Trophoblast cell (in vitro differentiated cells and primary cell): ENCODE data around the gene PDE10A.

Experiments used
- DNase-seq, 2 donors: peaks; one replicate each; pipeline ENCODE4 v3.0.0-alpha.2; 2016
- H2AFZ ChIP-seq: 2 replicates; pipeline ENCODE4 v1.6.1; 2013; ENCODE audit warnings: low read length, moderate library complexity, mild to moderate bottlenecking; ENCODE audit not compliant: insufficient read depth, poor library complexity
- H2AK5ac ChIP-seq: 2 replicates; pipeline ENCODE4 v1.6.1; 2013; ENCODE audit warnings: mild to moderate bottlenecking, low read length
- H2BK120ac ChIP-seq: 2 replicates; pipeline ENCODE4 v1.6.1; 2013; ENCODE audit warnings: low read length, mild to moderate bottlenecking, moderate library complexity; ENCODE audit not compliant: insufficient read depth, poor library complexity
- H2BK12ac ChIP-seq: 2 replicates; pipeline ENCODE4 v1.6.1; 2013; ENCODE audit warnings: mild to moderate bottlenecking, low read length, moderate library complexity
- H2BK5ac ChIP-seq: 2 replicates; pipeline ENCODE4 v1.6.1; 2013; ENCODE audit warnings: low read length, low read depth, moderate library complexity, mild to moderate bottlenecking; ENCODE audit not compliant: poor library complexity
- H3K14ac ChIP-seq: 2 replicates; pipeline ENCODE4 v1.6.1; 2013; ENCODE audit warnings: mild to moderate bottlenecking, low read length
- H3K18ac ChIP-seq: 2 replicates; pipeline ENCODE4 v1.6.1; 2013; ENCODE audit warnings: mild to moderate bottlenecking, low read length
- H3K23ac ChIP-seq: 2 replicates; pipeline ENCODE4 v1.6.1; 2013; ENCODE audit warnings: low read length
- H3K27ac ChIP-seq: 2 replicates; pipeline ENCODE4 v1.5.1; 2013; ENCODE audit warnings: low read depth, mild to moderate bottlenecking, inconsistent platforms, low read length, moderate library complexity
- H3K27me3 ChIP-seq: 2 replicates; pipeline ENCODE4 v1.6.1; 2013; ENCODE audit warnings: inconsistent platforms, mild to moderate bottlenecking, low read length, moderate library complexity; ENCODE audit not compliant: insufficient read depth
- H3K36me3 ChIP-seq, 2 experiments: 1 replicate in 1 of 2; 2 replicates in 1 of 2; pipeline ENCODE4 v1.6.1; 2013; ENCODE audit warnings: low read length in 2 of 2, mild to moderate bottlenecking in 2 of 2, moderate library complexity in 1 of 2; ENCODE audit not compliant: insufficient read depth in 2 of 2, control insufficient read depth in 1 of 2
- H3K4ac ChIP-seq: 2 replicates; pipeline ENCODE4 v1.6.1; 2013; ENCODE audit warnings: low read depth, mild to moderate bottlenecking, low read length, moderate library complexity
- H3K4me1 ChIP-seq, 2 experiments: 1 replicate in 1 of 2; 2 replicates in 1 of 2; pipeline ENCODE4 v1.6.1; 2013; ENCODE audit warnings: low read length in 2 of 2, mild to moderate bottlenecking in 2 of 2, moderate library complexity in 1 of 2; ENCODE audit not compliant: insufficient read depth in 2 of 2, control insufficient read depth in 1 of 2
- H3K4me2 ChIP-seq: 2 replicates; pipeline ENCODE4 v1.6.1; 2013; ENCODE audit warnings: inconsistent platforms, mild to moderate bottlenecking, low read length, moderate library complexity
- H3K4me3 ChIP-seq: 2 replicates; pipeline ENCODE4 v1.5.1; 2013; ENCODE audit warnings: mild to moderate bottlenecking, low read depth, low read length, inconsistent platforms
- H3K79me1 ChIP-seq: one replicate; pipeline ENCODE4 v1.6.1; 2013; ENCODE audit warnings: low read length
- H3K79me2 ChIP-seq: 2 replicates; pipeline ENCODE4 v1.6.1; 2013; ENCODE audit warnings: low read length, mild to moderate bottlenecking; ENCODE audit not compliant: control insufficient read depth, insufficient read depth, poor library complexity
- H3K9ac ChIP-seq: 2 replicates; pipeline ENCODE4 v1.6.1; 2013; ENCODE audit warnings: mild to moderate bottlenecking, low read length
- H3K9me3 ChIP-seq: 2 replicates; pipeline ENCODE4 v1.6.1; 2013; ENCODE audit warnings: low read depth, mild to moderate bottlenecking, control low read depth, inconsistent platforms, low read length; ENCODE audit not compliant: insufficient read depth
- H4K12ac ChIP-seq: 2 replicates; pipeline ENCODE4 v1.6.1; 2013; ENCODE audit warnings: low read depth, mild to moderate bottlenecking, low read length, moderate library complexity
- H4K8ac ChIP-seq: 2 replicates; pipeline ENCODE4 v1.6.1; 2013; ENCODE audit warnings: low read depth, mild to moderate bottlenecking, low read length, moderate library complexity
- H4K91ac ChIP-seq: one replicate; pipeline ENCODE4 v1.6.1; 2013; ENCODE audit warnings: low read depth, mild to moderate bottlenecking, low read length, moderate library complexity
- WGBS: extraction: QIAGEN DNeasy Blood & Tissue Kit; methylation state at CpG from one replicate; pipeline ENCODE4 v1.1.7; 2013; ENCODE audit warnings: missing lambda C conversion rate; ENCODE audit not compliant: insufficient read length, insufficient coverage; ENCODE audit errors: extremely low coverage; 5-methylcytosine and 5-hydroxymethylcytosine counted together

The PDE10A gene

GRCh38 chr6:165515963-165516624 is 146.9 kb downstream of the PDE10A start:
- Histone ChIP-seq H3K79me1 (no peaks in the 10 kb centered on the region), H3K14ac (no peak overlapping the region), H3K27ac (no peak overlapping the region), H3K9me3 (no peaks in the 10 kb centered on the region), H4K91ac (no peak overlapping the region), H3K9ac (no peak overlapping the region), H4K8ac (no peak overlapping the region), H3K4me1 (no peaks in the 10 kb centered on the region), H3K4me2 (no peak overlapping the region), H4K12ac (no peak overlapping the region), H3K79me2 (no peaks in the 10 kb centered on the region), H2AFZ (no peak overlapping the region), H2BK12ac (no peak overlapping the region), H2AK5ac (no peak overlapping the region), H2BK5ac (no peak overlapping the region), H2BK120ac (no peak overlapping the region), H3K4me3 (no peak overlapping the region), H3K23ac (no peak overlapping the region), H3K4ac (no peak overlapping the region), H3K27me3 (no peaks in the 10 kb centered on the region), H3K36me3 (no peaks in the 10 kb centered on the region), H3K18ac (no peak overlapping the region)
- peak in 1 of 2 donors; percentile 23 for DNase-seq
- WGBS: no CpG with 5 or more reads among the region's 6 CpGs

DNA sequence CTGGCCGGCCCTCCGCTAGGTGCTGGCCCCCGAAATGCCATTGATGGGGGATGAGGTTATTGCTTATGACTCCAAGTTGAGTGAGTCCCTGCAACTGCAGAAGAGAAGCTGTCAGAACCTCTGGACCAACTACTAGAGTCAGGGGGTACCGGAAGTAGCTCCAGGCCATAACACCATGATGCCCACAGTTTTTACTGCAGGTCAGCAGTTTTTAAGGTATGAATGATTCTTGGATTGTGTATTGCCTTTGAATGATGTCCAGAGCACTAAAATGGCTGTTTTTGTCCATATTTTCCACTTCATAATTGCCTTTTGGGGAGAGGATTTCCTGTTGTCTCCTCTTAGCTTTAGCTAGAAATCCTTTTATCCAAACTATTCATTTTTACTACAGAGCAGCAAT is 148.4 kb downstream of the PDE10A start:
- Histone ChIP-seq H3K4me1 (no peaks in the 10 kb centered on the region), H2BK12ac (no peak overlapping the region), H3K9ac (no peak overlapping the region)

DNA sequence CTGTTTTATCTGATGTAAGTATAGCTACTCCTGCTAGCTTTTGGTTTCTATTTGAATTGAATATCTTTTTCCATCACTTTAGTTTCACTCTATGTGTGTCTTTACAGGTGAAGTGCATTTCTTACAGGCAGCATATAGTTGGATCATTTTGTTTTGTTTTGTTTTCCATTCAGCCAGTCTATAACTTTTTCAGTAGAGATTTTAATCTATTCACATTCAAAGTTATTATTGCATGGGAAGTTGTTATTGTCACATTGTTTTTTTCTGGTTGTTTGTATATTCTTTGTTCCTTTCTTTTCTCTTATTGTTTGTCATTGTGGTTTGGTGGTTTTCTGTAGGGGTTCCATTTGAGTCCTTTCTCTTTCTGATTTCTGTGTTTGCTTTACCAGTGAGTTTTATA is 151.2 kb downstream of the PDE10A start:
- no peaks in the 10 kb centered on the region for H3K27me3 ChIP-seq
- no peak for DNase-seq
- no peak overlapping the region for H2AFZ ChIP-seq
- no peak overlapping the region for H2BK12ac ChIP-seq
- H4K91ac ChIP-seq: no peak overlapping the region
- no peak overlapping the region for H4K12ac ChIP-seq
- H3K4me3 ChIP-seq: no peak overlapping the region
- H4K8ac ChIP-seq: no peak overlapping the region
- no peaks in the 10 kb centered on the region for H3K79me1 ChIP-seq
- H3K4ac ChIP-seq: no peak overlapping the region
- no peak overlapping the region for H3K14ac ChIP-seq
- H3K4me1 ChIP-seq: no peaks in the 10 kb centered on the region
- H2BK120ac ChIP-seq: no peak overlapping the region
- H2AK5ac ChIP-seq: no peak overlapping the region
- no peaks in the 10 kb centered on the region for H3K79me2 ChIP-seq
- H3K9me3 ChIP-seq: no peaks in the 10 kb centered on the region
- no peak overlapping the region for H3K9ac ChIP-seq
- H3K18ac ChIP-seq: no peak overlapping the region
- no peak overlapping the region for H3K4me2 ChIP-seq
- H3K27ac ChIP-seq: no peak overlapping the region
- H2BK5ac ChIP-seq: no peak overlapping the region
- H3K23ac ChIP-seq: no peak overlapping the region
- H3K36me3 ChIP-seq: no peaks in the 10 kb centered on the region

More for the DNA sequence above, 148.4 kb downstream of the PDE10A start:
- Histone ChIP-seq H2BK5ac (no peak overlapping the region), H3K27me3 (no peaks in the 10 kb centered on the region), H3K79me2 (no peaks in the 10 kb centered on the region), H2BK120ac (no peak overlapping the region), H3K4ac (no peak overlapping the region), H3K23ac (no peak overlapping the region), H3K4me2 (no peak overlapping the region), H3K18ac (no peak overlapping the region), H4K91ac (no peak overlapping the region), H3K27ac (no peak overlapping the region), H4K12ac (no peak overlapping the region), H3K79me1 (no peaks in the 10 kb centered on the region), H4K8ac (no peak overlapping the region), H2AK5ac (no peak overlapping the region), H2AFZ (no peak overlapping the region), H3K4me3 (no peak overlapping the region), H3K36me3 (no peaks in the 10 kb centered on the region), H3K14ac (no peak overlapping the region), H3K9me3 (no peaks in the 10 kb centered on the region)
- no CpG with 5 or more reads among the region's 4 CpGs for WGBS
- DNase-seq: no peak

DNA sequence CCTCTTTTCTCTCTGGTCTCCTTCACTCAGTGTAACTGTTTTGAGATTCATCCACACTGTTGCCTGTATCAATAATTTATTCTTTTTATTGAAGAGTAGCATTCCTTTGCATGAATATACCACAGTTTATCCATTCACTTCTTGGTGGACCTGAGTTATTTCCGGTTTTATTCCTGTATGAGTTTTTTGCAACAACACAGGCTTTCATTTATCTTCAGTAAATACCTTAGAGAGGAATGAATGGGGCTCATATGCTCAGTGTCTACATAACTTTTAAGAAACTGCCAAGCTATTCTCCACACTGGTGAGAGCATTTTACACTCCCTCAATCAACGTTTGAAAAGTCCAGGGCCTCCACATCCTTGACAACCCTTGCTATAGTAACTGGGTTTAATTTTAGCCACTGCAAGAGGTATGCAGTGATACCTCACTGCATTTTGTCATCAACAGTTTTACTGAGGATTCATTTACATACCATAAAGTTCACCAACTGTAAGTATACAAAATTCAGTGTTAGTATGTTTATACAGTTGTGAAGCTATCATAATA is 154.6 kb downstream of the PDE10A start:
- Histone ChIP-seq H3K4me1 (no peaks in the 10 kb centered on the region), H4K8ac (no peak overlapping the region), H3K4me3 (no peak overlapping the region), H3K9me3 (no peaks in the 10 kb centered on the region), H3K23ac (no peak overlapping the region), H3K18ac (no peak overlapping the region), H2BK5ac (no peak overlapping the region), H3K4me2 (no peak overlapping the region), H3K14ac (no peak overlapping the region), H2BK12ac (no peak overlapping the region), H4K91ac (no peak overlapping the region), H3K27me3 (no peaks in the 10 kb centered on the region), H2AK5ac (no peak overlapping the region), H3K9ac (no peak overlapping the region), H3K27ac (no peak overlapping the region), H2BK120ac (no peak overlapping the region), H3K79me1 (no peaks in the 10 kb centered on the region), H2AFZ (no peak overlapping the region), H3K36me3 (no peaks in the 10 kb centered on the region), H3K79me2 (no peaks in the 10 kb centered on the region), H4K12ac (no peak overlapping the region), H3K4ac (no peak overlapping the region)
- no CpG with 5 or more reads among the region's 2 CpGs for WGBS
- DNase-seq: no peak
